WTC11 (cell line): ENCODE measurements around the gene CHRNA5.

Source experiments
- ARID4B ChIP-seq: sonication (generic); formaldehyde crosslinking; IDR thresholded peaks from 2 replicates; pipeline ENCODE4 v1.8.0; 2023; ENCODE audit warnings: missing genetic modification reagents, mild to moderate bottlenecking, borderline replicate concordance
- ATF2 ChIP-seq: sonication (generic); formaldehyde crosslinking; IDR thresholded peaks from 2 replicates; pipeline ENCODE4 v1.8.1; 2022; ENCODE audit warnings: low read depth, missing genetic modification reagents, borderline replicate concordance
- CREM ChIP-seq: sonication (generic); formaldehyde crosslinking; IDR thresholded peaks from 2 replicates; pipeline ENCODE4 v1.8.1; 2022; ENCODE audit warnings: mild to moderate bottlenecking, missing genetic modification reagents, moderate library complexity
- CTCF ChIP-seq: fragments of 200-600 bp; IDR thresholded peaks from 2 replicates; pipeline ENCODE4 v1.8.0; 2022; ENCODE audit warnings: antibody characterized with exemption
- MAX ChIP-seq: sonication (generic); formaldehyde crosslinking; IDR thresholded peaks from 2 replicates; pipeline ENCODE4 v1.8.0; 2022; ENCODE audit warnings: mild to moderate bottlenecking, missing genetic modification reagents
- SMAD4 ChIP-seq: sonication (generic); formaldehyde crosslinking; IDR thresholded peaks from 2 replicates; pipeline ENCODE4 v1.8.0; 2022; ENCODE audit warnings: mild to moderate bottlenecking, missing genetic modification reagents
- STAT6 ChIP-seq: sonication (generic); formaldehyde crosslinking; conservative IDR thresholded peaks from 2 replicates; pipeline ENCODE4 v1.8.1; 2023; ENCODE audit warnings: mild to moderate bottlenecking, low read depth, missing genetic modification reagents, moderate library complexity

GRCh38 chr15:78565097-78565950 is at the start of gene CHRNA5:
- no peak for TF ChIP-seq ATF2 (CRISPR knock-in tag)
- peak; percentile 75; the same call in 1 of the 2 replicates for TF ChIP-seq CREM (CRISPR knock-in tag)
- TF ChIP-seq CTCF = no peak
- peak; percentile 65; the same call in 1 of the 2 replicates for TF ChIP-seq MAX
- no peak for TF ChIP-seq SMAD4 (CRISPR knock-in tag)
- TF ChIP-seq ARID4B (CRISPR knock-in tag) = peak; percentile 70; the same call in 1 of the 2 replicates
- TF ChIP-seq STAT6 (CRISPR knock-in tag) = no peak
